Caco-2 (cell line): ENCODE data around the gene NASP. TPM values are rescaled to one million over a fixed set of nuclear protein-coding genes. Genes with fewer than 3 reads are reported as not detected.

Source experiments
- BruUV-seq: library from RNA; stranded (reverse); fragments of 400-500 nt; replicated peaks from 2 replicates; lab custom pipeline; 2021; lab: Mats Ljungman, UMichigan
- CTCF ChIA-PET: fragments of 300-600 bp; sonication (Branson Sonifier 250); formaldehyde crosslinking; loops from one replicate; lab custom pipeline; 2022; ENCODE audit warnings: antibody characterized with exemption; lab: Charles Lee
- POLR2A ChIA-PET: fragments of 300-600 bp; sonication (Branson Sonifier 250); formaldehyde crosslinking; loops from one replicate; lab custom pipeline; 2022; ENCODE audit warnings: antibody characterized with exemption; lab: Charles Lee
- DNase-seq, 2 experiments: peaks; one replicate each; pipeline versions ENCODE4 v3.0.0 to v3.0.0-alpha.2; 2020 to 2022
- H3K27me3 ChIP-seq: replicated peaks from 2 replicates; pipeline ENCODE4 v1.6.0; 2011; ENCODE audit warnings: low read length; ENCODE audit not compliant: control insufficient read depth, insufficient read depth
- H3K36me3 ChIP-seq: 2 replicates; pipeline ENCODE4 v1.5.1; 2011; ENCODE audit warnings: low read length; ENCODE audit not compliant: control insufficient read depth, insufficient read depth
- H3K4me1 ChIP-seq: fragments of 250-450 bp; sonication (Bioruptor Pico); 2 replicates; pipeline ENCODE4 v1.5.1; 2020; ENCODE audit warnings: mild to moderate bottlenecking
- H3K4me3 ChIP-seq: 2 replicates; pipeline ENCODE4 v1.5.1; 2011; ENCODE audit warnings: low read depth, mild to moderate bottlenecking, control low read depth, low read length
- H3K9me3 ChIP-seq: fragments of 250-450 bp; sonication (Bioruptor Pico); 2 replicates; pipeline ENCODE4 v1.5.1; 2020; ENCODE audit warnings: mild to moderate bottlenecking, moderate library complexity
- H3K27ac Mint-ChIP-seq: one replicate; pipeline ENCODE4 v1.8.0; 2022; ENCODE audit warnings: mixed read lengths; ENCODE audit not compliant: unreplicated experiment
- H3K27me3 Mint-ChIP-seq: one replicate; pipeline ENCODE4 v1.8.0; 2022; ENCODE audit warnings: mixed read lengths; ENCODE audit not compliant: insufficient read depth, unreplicated experiment
- H3K36me3 Mint-ChIP-seq: one replicate; pipeline ENCODE4 v1.8.0; 2022; ENCODE audit warnings: mild to moderate bottlenecking, mixed read lengths; ENCODE audit not compliant: insufficient read depth, unreplicated experiment
- H3K4me1 Mint-ChIP-seq: one replicate; pipeline ENCODE4 v1.8.0; 2022; ENCODE audit warnings: low read depth, mixed read lengths; ENCODE audit not compliant: unreplicated experiment
- H3K4me3 Mint-ChIP-seq: one replicate; pipeline ENCODE4 v1.8.0; 2022; ENCODE audit warnings: mild to moderate bottlenecking, moderate library complexity, mixed read lengths; ENCODE audit not compliant: unreplicated experiment
- H3K9me3 Mint-ChIP-seq: one replicate; pipeline ENCODE4 v1.8.0; 2022; ENCODE audit warnings: mixed read lengths; ENCODE audit not compliant: unreplicated experiment
- CTCF ChIP-seq, 2 experiments: fragments of 200-600 bp in 1 of 2; IDR thresholded peaks; 1 replicate in 1 of 2; 2 replicates in 1 of 2; pipeline versions ENCODE4 v1.5.1 to v1.8.0; 2011 to 2022; ENCODE audit warnings: antibody characterized with exemption in 1 of 2, control low read depth in 1 of 2, inconsistent platforms in 1 of 2, low read depth in 1 of 2, low read length in 1 of 2, mild to moderate bottlenecking in 1 of 2, moderate library complexity in 1 of 2; ENCODE audit not compliant: insufficient read depth in 1 of 2, severe bottlenecking in 1 of 2, unreplicated experiment in 1 of 2
- intact Hi-C: fragments of 100-400 bp; cut with micrococcal nuclease; formaldehyde crosslinking; loops from one replicate; pipeline ENCODE4 v1.10.0; 2022; ENCODE audit not compliant: unreplicated experiment
- total RNA-seq: library from RNA; stranded (reverse); gene quantifications from 2 replicates; pipeline ENCODE4 v1.2.3, GENCODE V29; 2022

Gene NASP
- total RNA-seq, 1 experiment from 2014 or later, result 183 TPM

GRCh38 chr1:45660336-45660735 lies 76.5 kb downstream of the NASP start:
- no TSS peak for BruUV-seq

GRCh38 chr1:45666836-45667235 lies 83.0 kb downstream of the NASP start:
- H3K4me3 ChIP-seq, result no peak overlapping the region
- Mint-ChIP-seq H3K4me3 (no peak overlapping the region), H3K36me3 (peaks cover 16% of the 10 kb centered on the region), H3K9me3 (no peaks in the 10 kb centered on the region), H3K4me1 (no peaks in the 10 kb centered on the region), H3K27me3 (no peaks in the 10 kb centered on the region), H3K27ac (no peak overlapping the region)
- intact Hi-C loops, result no loop called here
- no peaks in the 10 kb centered on the region for H3K36me3 ChIP-seq
- H3K27me3 ChIP-seq, result no peaks in the 10 kb centered on the region
- POLR2A ChIA-PET, result no interaction called here
- H3K9me3 ChIP-seq, result no peaks in the 10 kb centered on the region
- CTCF ChIA-PET, result no interaction called here
- TF ChIP-seq CTCF (IDR thresholded peaks at IDR 0.05; ENCODE audit: insufficient read depth in 1 of 2, low read depth in 1 of 2, low read length in 1 of 2, severe bottlenecking in 1 of 2, unreplicated experiment in 1 of 2), result no peak
- no peak for DNase-seq
- 0 out of 2 replicates have a peak, but pooled peaks cover 7% of the 10 kb centered on the region for H3K4me1 ChIP-seq
- no TSS peak for BruUV-seq

More at GRCh38 chr1:45660336-45660735, 76.5 kb downstream of the NASP start:
- Mint-ChIP-seq H3K27me3 (no peaks in the 10 kb centered on the region), H3K4me3 (no peak overlapping the region), H3K4me1 (peaks cover 7% of the 10 kb centered on the region), H3K27ac (no peak overlapping the region), H3K9me3 (no peaks in the 10 kb centered on the region), H3K36me3 (peaks cover 45% of the 10 kb centered on the region)
- DNase-seq, result no peak
- ChIA-PET POLR2A (no interaction called here), CTCF (no interaction called here)
- Histone ChIP-seq H3K4me1 (peaks cover 7% of the 10 kb centered on the region; the same call in 1 of the 2 replicates), H3K27me3 (no peaks in the 10 kb centered on the region), H3K9me3 (no peaks in the 10 kb centered on the region), H3K36me3 (0 out of 2 replicates have a peak, but pooled peaks cover 1% of the 10 kb centered on the region), H3K4me3 (no peak overlapping the region)
- intact Hi-C loops, result no loop called here
- no peak for TF ChIP-seq CTCF (IDR thresholded peaks at IDR 0.05; ENCODE audit: insufficient read depth in 1 of 2, low read depth in 1 of 2, low read length in 1 of 2, severe bottlenecking in 1 of 2, unreplicated experiment in 1 of 2)

GRCh38 chr1:45667321-45668111 lies 83.7 kb downstream of the NASP start:
- Mint-ChIP-seq H3K4me3 (no peak overlapping the region), H3K4me1 (no peaks in the 10 kb centered on the region), H3K27me3 (no peaks in the 10 kb centered on the region), H3K27ac (no peak overlapping the region), H3K36me3 (peaks cover 16% of the 10 kb centered on the region), H3K9me3 (no peaks in the 10 kb centered on the region)
- BruUV-seq, result no TSS peak
- intact Hi-C loops, result no loop called here
- H3K4me1 ChIP-seq, result 0 out of 2 replicates have a peak, but pooled peaks cover 7% of the 10 kb centered on the region
- no peak for TF ChIP-seq CTCF (IDR thresholded peaks at IDR 0.05; ENCODE audit: insufficient read depth in 1 of 2, low read depth in 1 of 2, low read length in 1 of 2, severe bottlenecking in 1 of 2, unreplicated experiment in 1 of 2)
- POLR2A ChIA-PET, result no interaction called here
- no peaks in the 10 kb centered on the region for H3K27me3 ChIP-seq
- H3K36me3 ChIP-seq, result no peaks in the 10 kb centered on the region
- CTCF ChIA-PET, result no interaction called here
- no peak overlapping the region for H3K4me3 ChIP-seq
- H3K9me3 ChIP-seq, result no peaks in the 10 kb centered on the region
- DNase-seq, result no peak

Other genes with a start within 250 kb of the NASP start
- 15.5 and 19.0 TPM in 2 replicates for gene TOE1, start 243.9 kb upstream of the NASP start, total RNA-seq
- 46.3 and 48.4 TPM in 2 replicates for gene MUTYH, start 243.6 kb upstream of the NASP start, total RNA-seq
- 11.9 and 14.7 TPM in 2 replicates for gene TESK2, start 92.9 kb upstream of the NASP start, total RNA-seq
- 2.8 and 3.0 TPM in 2 replicates for gene CCDC163, start 84.0 kb upstream of the NASP start, total RNA-seq
- gene MMACHC, start 83.7 kb upstream of the NASP start, total RNA-seq, result 5.0 and 6.7 TPM in 2 replicates
- 637 and 684 TPM in 2 replicates for gene PRDX1, start 62.2 kb upstream of the NASP start, total RNA-seq
- 119 and 129 TPM in 2 replicates for gene AKR1A1, start 33.2 kb upstream of the NASP start, total RNA-seq
- 1.9 and 2.4 TPM in 2 replicates for gene CCDC17, start 40.0 kb downstream of the NASP start, total RNA-seq
- 57.3 and 61.8 TPM in 2 replicates for gene GPBP1L1, start 102.5 kb downstream of the NASP start, total RNA-seq
- 21.5 and 29.3 TPM in 2 replicates for gene TMEM69, start 104.1 kb downstream of the NASP start, total RNA-seq
- 7.6 and 7.9 TPM in 2 replicates for gene IPP, start 166.6 kb downstream of the NASP start, total RNA-seq
- 43.3 and 49.6 TPM in 2 replicates for gene MAST2, start 219.6 kb downstream of the NASP start, total RNA-seq